ENCODE results near the gene CLEC14A.

CLEC14A gene
- 0 to 0.17 (median 0) reads per million in 9 experiments for total RNA-seq

- Mint-ChIP-seq H3K4me3 (peak within 1 kb of the TSS; percentile 50 to 59), H3K27me3 (peaks cover 30 to 36% of the 10 kb centered on the region in 2 donors), H3K27ac (no peak within 1 kb of the TSS), H3K36me3 (ENCODE audit: insufficient read depth) (no peaks in the 10 kb centered on the region), H3K9me3 (no peaks in the 10 kb centered on the region), H3K4me1 (ENCODE audit: low read depth in 2 of 2) (no peaks in the 10 kb centered on the region)
- DNase-seq (no peak), ATAC-seq (replicated peaks) (peak; percentile 21)
Measured at GRCh38 chr14:38255673-38256532, at the start of gene CLEC14A. Gene CLEC14A, minus strand, starts transcription at chr14:38256093. Its CDS starts 71 bp downstream, at chr14:38256022.

GRCh38 chr14:38302966-38303365 is 47.1 kb upstream of the CLEC14A start:
- no peak overlapping the region for H3K27ac Mint-ChIP-seq
- H3K36me3 Mint-ChIP-seq (ENCODE audit: insufficient read depth), result no peaks in the 10 kb centered on the region
- no peak for DNase-seq
- peaks cover 0 to 6% of the 10 kb centered on the region in 2 donors for H3K27me3 Mint-ChIP-seq
- H3K4me1 Mint-ChIP-seq (ENCODE audit: low read depth in 2 of 2), result no peaks in the 10 kb centered on the region
- ATAC-seq (replicated peaks), result no peak
- no peak overlapping the region for H3K4me3 Mint-ChIP-seq
- peaks cover 2 to 6% of the 10 kb centered on the region in 2 donors for H3K9me3 Mint-ChIP-seq

- H3K9me3 Mint-ChIP-seq, result peaks cover 2 to 6% of the 10 kb centered on the region in 2 donors
- no peaks in the 10 kb centered on the region for H3K4me1 Mint-ChIP-seq (ENCODE audit: low read depth in 2 of 2)
- ATAC-seq (replicated peaks) (no peak), DNase-seq (no peak)
- H3K36me3 Mint-ChIP-seq (ENCODE audit: insufficient read depth), result no peaks in the 10 kb centered on the region
- H3K27me3 Mint-ChIP-seq, result peaks cover 0 to 6% of the 10 kb centered on the region in 2 donors
- H3K27ac Mint-ChIP-seq, result no peak overlapping the region
- H3K4me3 Mint-ChIP-seq, result no peak overlapping the region
Measured at GRCh38 chr14:38302034-38302433, 46.1 kb upstream of the CLEC14A start.

- Mint-ChIP-seq H3K36me3 (ENCODE audit: insufficient read depth) (no peaks in the 10 kb centered on the region), H3K27ac (no peak overlapping the region), H3K4me1 (ENCODE audit: low read depth in 2 of 2) (no peaks in the 10 kb centered on the region)
Measured at GRCh38 chr14:38297681-38298080, 41.8 kb upstream of the CLEC14A start.

GRCh38 chr14:38291681-38292467 is 36.0 kb upstream of the CLEC14A start:
- DNase-seq (no peak), ATAC-seq (replicated peaks) (no peak)
- no peaks in the 10 kb centered on the region for H3K4me1 Mint-ChIP-seq (ENCODE audit: low read depth in 2 of 2)
- H3K9me3 Mint-ChIP-seq, result peaks cover 0 to 8% of the 10 kb centered on the region in 2 donors
- no peaks in the 10 kb centered on the region for H3K36me3 Mint-ChIP-seq (ENCODE audit: insufficient read depth)
- no peak overlapping the region for H3K27ac Mint-ChIP-seq
- H3K27me3 Mint-ChIP-seq, result no peaks in the 10 kb centered on the region
- H3K4me3 Mint-ChIP-seq, result no peak overlapping the region

More at GRCh38 chr14:38297681-38298080, 41.8 kb upstream of the CLEC14A start:
- Mint-ChIP-seq H3K9me3 (peaks cover 0 to 8% of the 10 kb centered on the region in 2 donors), H3K27me3 (peaks cover 0 to 6% of the 10 kb centered on the region in 2 donors), H3K4me3 (no peak overlapping the region)
- DNase-seq (no peak), ATAC-seq (replicated peaks) (no peak)

- H3K4me1 Mint-ChIP-seq (ENCODE audit: low read depth in 2 of 2), result no peaks in the 10 kb centered on the region
Measured at GRCh38 chr14:38290601-38291188, 34.8 kb upstream of the CLEC14A start.

GRCh38 chr14:38286452-38286851 is 30.6 kb upstream of the CLEC14A start:
- Mint-ChIP-seq H3K4me3 (no peak overlapping the region), H3K36me3 (ENCODE audit: insufficient read depth) (no peaks in the 10 kb centered on the region), H3K27me3 (peaks cover 0 to 12% of the 10 kb centered on the region in 2 donors), H3K4me1 (ENCODE audit: low read depth in 2 of 2) (no peaks in the 10 kb centered on the region), H3K27ac (no peak overlapping the region), H3K9me3 (no peaks in the 10 kb centered on the region)
- DNase-seq (no peak), ATAC-seq (replicated peaks) (no peak)

More at GRCh38 chr14:38290601-38291188, 34.8 kb upstream of the CLEC14A start:
- ATAC-seq (replicated peaks) (no peak), DNase-seq (no peak)
- Mint-ChIP-seq H3K9me3 (no peaks in the 10 kb centered on the region), H3K27me3 (no peaks in the 10 kb centered on the region), H3K27ac (no peak overlapping the region), H3K4me3 (no peak overlapping the region), H3K36me3 (ENCODE audit: insufficient read depth) (no peaks in the 10 kb centered on the region)

GRCh38 chr14:38285962-38286361 is 30.1 kb upstream of the CLEC14A start:
- no peak overlapping the region for H3K27ac Mint-ChIP-seq
- peaks cover 0 to 12% of the 10 kb centered on the region in 2 donors for H3K27me3 Mint-ChIP-seq
- H3K4me3 Mint-ChIP-seq, result no peak overlapping the region
- H3K9me3 Mint-ChIP-seq, result no peaks in the 10 kb centered on the region
- DNase-seq (no peak), ATAC-seq (replicated peaks) (no peak)
- H3K36me3 Mint-ChIP-seq (ENCODE audit: insufficient read depth), result no peaks in the 10 kb centered on the region
- no peaks in the 10 kb centered on the region for H3K4me1 Mint-ChIP-seq (ENCODE audit: low read depth in 2 of 2)

- Mint-ChIP-seq H3K9me3 (no peaks in the 10 kb centered on the region), H3K4me1 (ENCODE audit: low read depth in 2 of 2) (no peaks in the 10 kb centered on the region), H3K27me3 (peaks cover 0 to 12% of the 10 kb centered on the region in 2 donors), H3K36me3 (ENCODE audit: insufficient read depth) (no peaks in the 10 kb centered on the region), H3K4me3 (no peak overlapping the region), H3K27ac (no peak overlapping the region)
- ATAC-seq (replicated peaks) (no peak), DNase-seq (no peak)
Measured at GRCh38 chr14:38282936-38283335, 27.0 kb upstream of the CLEC14A start.

GRCh38 chr14:38280081-38280480 is 24.2 kb upstream of the CLEC14A start:
- no peak overlapping the region for H3K27ac Mint-ChIP-seq
- DNase-seq (no peak), ATAC-seq (replicated peaks) (no peak)
- no peaks in the 10 kb centered on the region for H3K9me3 Mint-ChIP-seq
- H3K27me3 Mint-ChIP-seq, result peaks cover 0 to 20% of the 10 kb centered on the region in 2 donors
- no peak overlapping the region for H3K4me3 Mint-ChIP-seq
- no peaks in the 10 kb centered on the region for H3K36me3 Mint-ChIP-seq (ENCODE audit: insufficient read depth)
- H3K4me1 Mint-ChIP-seq (ENCODE audit: low read depth in 2 of 2), result no peaks in the 10 kb centered on the region

GRCh38 chr14:38279572-38279971 is 23.7 kb upstream of the CLEC14A start:
- Mint-ChIP-seq H3K27ac (no peak overlapping the region), H3K27me3 (peaks cover 0 to 19% of the 10 kb centered on the region in 2 donors), H3K4me1 (ENCODE audit: low read depth in 2 of 2) (no peaks in the 10 kb centered on the region), H3K4me3 (no peak overlapping the region), H3K36me3 (ENCODE audit: insufficient read depth) (no peaks in the 10 kb centered on the region), H3K9me3 (no peaks in the 10 kb centered on the region)
- ATAC-seq (replicated peaks) (no peak), DNase-seq (no peak)

GRCh38 chr14:38278035-38278434 is 22.1 kb upstream of the CLEC14A start:
- Mint-ChIP-seq H3K36me3 (ENCODE audit: insufficient read depth) (no peaks in the 10 kb centered on the region), H3K9me3 (no peaks in the 10 kb centered on the region), H3K27me3 (peaks cover 0 to 8% of the 10 kb centered on the region in 2 donors), H3K4me1 (ENCODE audit: low read depth in 2 of 2) (no peaks in the 10 kb centered on the region), H3K4me3 (no peak overlapping the region), H3K27ac (no peak overlapping the region)
- no peak for ATAC-seq (replicated peaks)
- no peak for DNase-seq

GRCh38 chr14:38262844-38263243 is 7.0 kb upstream of the CLEC14A start:
- Mint-ChIP-seq H3K27ac (no peak overlapping the region), H3K4me3 (no peak overlapping the region), H3K36me3 (ENCODE audit: insufficient read depth) (no peaks in the 10 kb centered on the region), H3K9me3 (peaks cover 8 to 22% of the 10 kb centered on the region in 2 donors), H3K4me1 (ENCODE audit: low read depth in 2 of 2) (no peaks in the 10 kb centered on the region), H3K27me3 (peaks cover 0 to 23% of the 10 kb centered on the region in 2 donors)
- DNase-seq, result no peak
- no peak for ATAC-seq (replicated peaks)
